Gastrocnemius medialis (tissue), 4 donors: ENCODE data around the gene WDR89. TPM values are rescaled to one million over a fixed set of nuclear protein-coding genes. Genes with fewer than 3 reads are reported as not detected.

Source experiments
- ATAC-seq, 2 donors: fragments of 150-250 bp; one replicate each; pipeline ENCODE4 v1.9.1; 2016
- DNase-seq, 2 donors: peaks; one replicate each; pipeline ENCODE4 v3.0.0-alpha.2; 2019
- H3K27ac ChIP-seq, 4 donors: fragments of 200-600 bp; sonication (generic); 1 replicate in 1 of 4; 2 replicates in 3 of 4; pipeline ENCODE4 v1.5.1; 2016 to 2018; ENCODE audit warnings: mild to moderate bottlenecking in 2 of 4, moderate library complexity in 1 of 4
- H3K27me3 ChIP-seq, 3 donors: fragments of 200-600 bp; sonication (generic) in 2 of 3; 1 replicate in 1 of 3; 2 replicates in 2 of 3; pipeline versions ENCODE4 v1.5.1 to v1.6.0; 2016 to 2019; ENCODE audit warnings: mild to moderate bottlenecking in 1 of 3, moderate library complexity in 1 of 3
- H3K36me3 ChIP-seq, 2 donors: fragments of 200-600 bp; sonication (generic) in 1 of 2; one replicate each; pipeline ENCODE4 v1.5.1; 2017 to 2018
- H3K4me1 ChIP-seq, 2 donors: fragments of 200-600 bp; sonication (generic) in 1 of 2; one replicate each; pipeline ENCODE4 v1.5.1; 2016 to 2017; ENCODE audit warnings: mild to moderate bottlenecking in 2 of 2
- H3K4me3 ChIP-seq, 4 donors: fragments of 200-600 bp; sonication (generic) in 3 of 4; 1 replicate in 1 of 4; 2 replicates in 3 of 4; pipeline ENCODE4 v1.5.1; 2016 to 2019; ENCODE audit warnings: mild to moderate bottlenecking in 2 of 4
- H3K9me3 ChIP-seq, 3 donors: fragments of 200-600 bp; sonication (generic) in 2 of 3; 1 replicate in 1 of 3; 2 replicates in 2 of 3; pipeline ENCODE4 v1.5.1; 2016 to 2019
- POLR2A ChIP-seq, 2 donors: fragments of 450-650 bp; IDR thresholded peaks; one replicate each; pipeline ENCODE4 v1.6.1; 2017; ENCODE audit warnings: antibody characterized with exemption in 2 of 2, mild to moderate bottlenecking in 2 of 2, moderate library complexity in 2 of 2
- in situ Hi-C, 4 donors: fragments of 200-750 bp; cut with MboI; loops; one replicate each; pipeline versions ENCODE4 v1.15.0 to v1.8.0; 2017; ENCODE audit warnings: low sequenced_read_pairs in 4 of 4
- intact Hi-C: fragments of 100-400 bp; cut with DNase I; formaldehyde crosslinking; loops from one replicate; pipeline ENCODE4 v1.15.1; 2023; ENCODE audit warnings: low total_unique reads
- total RNA-seq, 4 donors: library from RNA; depleted of rRNA; stranded (reverse); fragments of >200 nt; gene quantifications; one replicate each; pipeline versions ENCODE4 v1.1.0 to v1.2.3, GENCODE V29; 2016
- TF ChIP-seq, protein P1 (sequence below), 5 experiments: fragments of 450-650 bp in 3 of 5; fragments of 200-600 bp in 2 of 5; sonication (generic) in 2 of 5; IDR thresholded peaks in 4 of 5; conservative IDR thresholded peaks in 1 of 5; 1 replicate in 4 of 5; 2 replicates in 1 of 5; pipeline ENCODE4 v1.5.1; 2016 to 2019; ENCODE audit warnings: antibody characterized with exemption in 5 of 5, mild to moderate bottlenecking in 3 of 5, moderate library complexity in 3 of 5

Gene WDR89, protein sequence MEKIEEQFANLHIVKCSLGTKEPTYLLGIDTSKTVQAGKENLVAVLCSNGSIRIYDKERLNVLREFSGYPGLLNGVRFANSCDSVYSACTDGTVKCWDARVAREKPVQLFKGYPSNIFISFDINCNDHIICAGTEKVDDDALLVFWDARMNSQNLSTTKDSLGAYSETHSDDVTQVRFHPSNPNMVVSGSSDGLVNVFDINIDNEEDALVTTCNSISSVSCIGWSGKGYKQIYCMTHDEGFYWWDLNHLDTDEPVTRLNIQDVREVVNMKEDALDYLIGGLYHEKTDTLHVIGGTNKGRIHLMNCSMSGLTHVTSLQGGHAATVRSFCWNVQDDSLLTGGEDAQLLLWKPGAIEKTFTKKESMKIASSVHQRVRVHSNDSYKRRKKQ
- total RNA-seq, result 1 to 10 TPM; 3.5 to 6.2 (median 5.1) TPM

- ATAC-seq, result peak; percentile 91 to 93
- intact Hi-C loops, result loop anchor here (1.0 to 5.0 kb wide), 7 partner anchors 87 to 861 kb away; partner anchors contain the start of genes PPP2R5E, SGPP1, SYNE2 and ZBTB1
These were observed at the start of gene WDR89 for GRCh38 chr14:63641473-63642228. TSS of gene WDR89 (minus strand) at chr14:63641871. CDS start at chr14:63599942, 41,929 bp downstream.

DNA sequence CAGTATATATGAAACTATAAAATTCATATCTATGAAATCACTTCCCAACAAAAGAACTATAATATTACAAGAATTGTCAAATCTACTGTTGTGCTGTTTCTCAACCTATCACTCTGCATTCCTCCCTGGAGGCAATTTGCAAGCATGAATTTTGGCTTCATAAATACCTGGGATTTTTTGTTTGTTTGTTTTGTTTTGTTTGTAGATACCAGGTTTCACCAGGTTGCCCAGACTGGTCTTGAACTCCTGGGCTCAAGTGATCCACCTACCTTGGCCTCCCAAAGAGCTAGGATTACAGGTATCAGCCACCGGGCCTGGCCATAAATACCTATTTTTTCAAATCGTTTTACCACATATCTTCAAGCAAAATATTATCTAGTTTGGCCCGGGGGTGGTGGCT is 47.5 kb upstream of the WDR89 start:
- Histone ChIP-seq H3K27me3 (no peaks in the 10 kb centered on the region), H3K36me3 (no peaks in the 10 kb centered on the region), H3K4me3 (no peak overlapping the region), H3K4me1 (no peaks in the 10 kb centered on the region), H3K27ac (no peak overlapping the region), H3K9me3 (no peaks in the 10 kb centered on the region)
- in situ Hi-C loops (no loop called here), intact Hi-C loops (no loop called here)
- DNase-seq (no peak), ATAC-seq (no peak)
- no peak for TF ChIP-seq POLR2A (IDR thresholded peaks at IDR 0.05)
- TF ChIP-seq, protein P1, sequence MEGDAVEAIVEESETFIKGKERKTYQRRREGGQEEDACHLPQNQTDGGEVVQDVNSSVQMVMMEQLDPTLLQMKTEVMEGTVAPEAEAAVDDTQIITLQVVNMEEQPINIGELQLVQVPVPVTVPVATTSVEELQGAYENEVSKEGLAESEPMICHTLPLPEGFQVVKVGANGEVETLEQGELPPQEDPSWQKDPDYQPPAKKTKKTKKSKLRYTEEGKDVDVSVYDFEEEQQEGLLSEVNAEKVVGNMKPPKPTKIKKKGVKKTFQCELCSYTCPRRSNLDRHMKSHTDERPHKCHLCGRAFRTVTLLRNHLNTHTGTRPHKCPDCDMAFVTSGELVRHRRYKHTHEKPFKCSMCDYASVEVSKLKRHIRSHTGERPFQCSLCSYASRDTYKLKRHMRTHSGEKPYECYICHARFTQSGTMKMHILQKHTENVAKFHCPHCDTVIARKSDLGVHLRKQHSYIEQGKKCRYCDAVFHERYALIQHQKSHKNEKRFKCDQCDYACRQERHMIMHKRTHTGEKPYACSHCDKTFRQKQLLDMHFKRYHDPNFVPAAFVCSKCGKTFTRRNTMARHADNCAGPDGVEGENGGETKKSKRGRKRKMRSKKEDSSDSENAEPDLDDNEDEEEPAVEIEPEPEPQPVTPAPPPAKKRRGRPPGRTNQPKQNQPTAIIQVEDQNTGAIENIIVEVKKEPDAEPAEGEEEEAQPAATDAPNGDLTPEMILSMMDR (IDR thresholded peaks at IDR 0.05 in 4 of 5, conservative IDR thresholded peaks at IDR 0.05 in 1 of 5), result no peak

More at GRCh38 chr14:63641473-63642228, at the start of gene WDR89:
- Histone ChIP-seq H3K4me3 (peak within 1 kb of the TSS; percentile 68 to 88 (median 78)), H3K36me3 (no peaks in the 10 kb centered on the region), H3K9me3 (no peaks in the 10 kb centered on the region), H3K27ac (peak within 1 kb of the TSS; percentile 90 to 97 (median 92)), H3K4me1 (peaks cover 5 to 12% of the 10 kb centered on the region in 2 donors), H3K27me3 (no peaks in the 10 kb centered on the region)
- peak; percentile 41 to 62 for TF ChIP-seq POLR2A (IDR thresholded peaks at IDR 0.05)
- TF ChIP-seq, protein P1 (IDR thresholded peaks at IDR 0.05 in 4 of 5, conservative IDR thresholded peaks at IDR 0.05 in 1 of 5), result peak; percentile 90 to 92 (median 91)
- in situ Hi-C loops, result loop anchor here in 2 of 4 donors (10.0 to 25.0 kb wide), 2 partner anchors 97 to 254 kb away; partner anchors contain the start of gene PPP2R5E (in 2 of the 2)
- DNase-seq, result peak; percentile 98 to 99

DNA sequence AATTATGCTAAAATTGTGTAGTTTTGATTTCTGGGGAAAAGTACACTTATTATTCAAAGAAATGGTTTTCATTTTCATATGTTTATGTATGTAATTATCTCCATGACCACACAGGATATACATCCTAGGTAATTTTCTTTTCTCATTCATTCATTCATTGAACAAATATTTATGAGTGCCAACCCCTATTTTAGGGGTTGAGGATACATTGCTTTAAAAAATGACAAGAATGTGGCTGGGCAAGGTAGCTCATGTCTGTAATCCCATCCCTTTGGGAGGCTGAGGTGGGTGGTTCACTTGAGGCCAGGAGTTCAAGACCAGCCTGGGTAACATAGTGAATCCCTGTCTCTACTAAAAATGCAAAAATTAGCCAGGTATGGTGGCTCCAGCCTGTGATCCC is 45.3 kb upstream of the WDR89 start:
- Histone ChIP-seq H3K27me3 (no peaks in the 10 kb centered on the region), H3K4me3 (no peak overlapping the region), H3K27ac (no peak overlapping the region), H3K36me3 (no peaks in the 10 kb centered on the region), H3K9me3 (no peaks in the 10 kb centered on the region), H3K4me1 (no peaks in the 10 kb centered on the region)
- no peak for DNase-seq
- TF ChIP-seq, protein P1 (IDR thresholded peaks at IDR 0.05 in 4 of 5, conservative IDR thresholded peaks at IDR 0.05 in 1 of 5), result no peak
- no peak for TF ChIP-seq POLR2A (IDR thresholded peaks at IDR 0.05)
- in situ Hi-C loops, result no loop called here
- no peak for ATAC-seq
- intact Hi-C loops, result no loop called here

DNA sequence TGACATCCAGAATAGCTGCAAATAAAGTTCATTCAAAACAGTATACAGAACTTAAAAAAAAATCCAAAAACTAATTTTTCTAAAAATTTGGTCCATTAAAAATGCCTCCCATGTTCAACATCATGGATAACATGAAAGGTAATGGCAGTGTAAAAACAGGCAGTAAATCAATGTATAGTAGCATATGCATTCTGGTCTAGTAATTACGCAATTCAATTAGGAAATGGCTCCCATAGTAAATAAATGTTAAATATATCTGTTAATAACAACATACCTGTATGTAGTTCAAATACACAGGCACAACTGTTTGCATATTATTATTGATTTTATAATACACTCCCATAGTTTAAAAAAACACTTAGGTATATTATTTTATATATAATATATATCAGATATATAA is 43.7 kb upstream of the WDR89 start:
- no peak for TF ChIP-seq POLR2A (IDR thresholded peaks at IDR 0.05)
- TF ChIP-seq, protein P1 (IDR thresholded peaks at IDR 0.05 in 4 of 5, conservative IDR thresholded peaks at IDR 0.05 in 1 of 5), result no peak
- in situ Hi-C loops, result no loop called here

More for the DNA sequence above, 43.7 kb upstream of the WDR89 start:
- intact Hi-C loops, result no loop called here
- no peaks in the 10 kb centered on the region for H3K9me3 ChIP-seq
- no peak overlapping the region for H3K27ac ChIP-seq
- DNase-seq (no peak), ATAC-seq (no peak)
- no peak overlapping the region for H3K4me3 ChIP-seq
- H3K36me3 ChIP-seq, result no peaks in the 10 kb centered on the region
- H3K27me3 ChIP-seq, result no peaks in the 10 kb centered on the region
- H3K4me1 ChIP-seq, result no peaks in the 10 kb centered on the region
